ENCODE data around the gene RPL3. TPM values are rescaled to one million over a fixed set of nuclear protein-coding genes. Genes with fewer than 3 reads are reported as not detected.

The RPL3 gene
- total RNA-seq, 1 donor from 2014 or later, result 2,294 TPM

DNA sequence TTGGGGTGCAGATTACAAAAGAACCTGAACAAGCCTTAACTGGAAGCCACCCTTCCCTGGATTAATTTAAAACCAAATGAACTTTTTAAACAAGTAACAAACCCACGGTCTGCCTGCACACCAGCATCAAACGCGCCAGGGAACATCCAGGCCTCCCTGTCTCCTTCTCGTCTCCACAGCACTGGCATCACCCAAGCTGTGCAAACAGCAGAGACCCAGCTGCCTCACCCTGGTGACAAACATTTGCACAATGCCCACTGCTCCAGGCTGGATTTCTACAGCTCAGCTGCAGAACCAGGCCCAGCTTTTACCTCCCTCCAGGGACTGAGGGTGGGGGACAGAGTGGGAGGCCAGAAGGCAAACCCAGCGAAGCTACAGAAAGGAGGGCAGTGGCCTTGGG lies 7.0 kb downstream of the RPL3 start:
- peak overlapping the region; percentile 100 for H3K4me3 Mint-ChIP-seq
- peaks cover 57% of the 10 kb centered on the region for H3K36me3 Mint-ChIP-seq (ENCODE audit: low read depth)
- H3K27me3 Mint-ChIP-seq (ENCODE audit: low read depth), result peaks cover 49% of the 10 kb centered on the region
- DNase-seq (ENCODE audit: low read depth, low spot score), result no peak
- TF ChIP-seq CTCF (conservative IDR thresholded peaks at IDR 0.05), result no peak
- H3K4me1 Mint-ChIP-seq, result peaks cover 74% of the 10 kb centered on the region
- H3K9me3 Mint-ChIP-seq, result no peaks in the 10 kb centered on the region
- H3K27ac Mint-ChIP-seq (ENCODE audit: unreplicated experiment), result no peak overlapping the region

- no peak for TF ChIP-seq CTCF (conservative IDR thresholded peaks at IDR 0.05)
- peak overlapping the region; percentile 27 for H3K27ac Mint-ChIP-seq (ENCODE audit: unreplicated experiment)
- H3K4me1 Mint-ChIP-seq, result peaks cover 68% of the 10 kb centered on the region
- H3K27me3 Mint-ChIP-seq (ENCODE audit: low read depth), result peaks cover 43% of the 10 kb centered on the region
- peaks cover 51% of the 10 kb centered on the region for H3K36me3 Mint-ChIP-seq (ENCODE audit: low read depth)
- H3K4me3 Mint-ChIP-seq, result peak overlapping the region; percentile 100
- no peaks in the 10 kb centered on the region for H3K9me3 Mint-ChIP-seq
- no peak for DNase-seq (ENCODE audit: low read depth, low spot score)
These were observed 7.6 kb downstream of the RPL3 start for GRCh38 chr22:39311592-39312400.

DNA sequence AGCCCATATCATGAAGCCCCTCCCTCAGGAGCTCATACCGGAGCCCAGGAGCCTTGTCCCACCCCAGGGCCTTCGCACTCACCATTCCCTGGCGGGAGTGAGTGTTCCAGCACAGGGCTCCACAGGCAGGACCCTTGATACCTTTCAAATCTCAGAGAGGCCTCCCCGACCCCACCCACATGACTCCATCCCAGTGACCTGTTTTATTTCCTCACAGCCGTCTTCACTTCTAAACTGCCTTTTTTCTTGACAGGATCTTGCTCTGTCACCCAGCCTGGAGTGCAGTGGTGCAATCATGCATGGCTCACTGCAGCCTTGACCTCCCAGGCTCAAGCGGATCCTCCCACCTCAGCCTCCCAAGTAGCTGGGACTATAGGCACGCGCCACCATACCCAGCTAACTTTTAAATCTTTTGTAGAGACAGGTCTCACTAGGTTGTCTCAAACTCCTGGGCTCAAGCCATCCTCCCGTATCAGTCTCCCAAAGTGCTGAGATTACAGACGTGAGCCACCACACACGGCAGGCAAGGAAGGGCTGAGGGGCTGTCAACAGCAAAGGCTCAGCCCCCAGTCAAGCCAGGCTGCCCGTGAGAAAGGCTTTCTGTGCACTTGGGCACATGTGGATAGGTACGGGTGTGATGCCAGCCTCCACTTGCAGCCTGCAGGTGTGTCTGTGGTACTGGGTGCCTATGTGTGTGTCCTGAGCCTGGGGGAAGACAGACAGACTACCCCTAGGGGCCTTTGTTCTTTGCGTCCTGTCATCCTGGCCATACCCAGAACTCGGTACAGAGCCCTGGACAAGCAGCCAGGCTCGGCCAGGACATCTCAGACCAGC lies 9.3 kb downstream of the RPL3 start:
- peaks cover 36% of the 10 kb centered on the region for H3K27me3 Mint-ChIP-seq (ENCODE audit: low read depth)
- no peak overlapping the region for H3K27ac Mint-ChIP-seq (ENCODE audit: unreplicated experiment)
- no peak for TF ChIP-seq CTCF (conservative IDR thresholded peaks at IDR 0.05)
- H3K4me3 Mint-ChIP-seq, result peak overlapping the region; percentile 100
- H3K9me3 Mint-ChIP-seq, result no peaks in the 10 kb centered on the region
- DNase-seq (ENCODE audit: low read depth, low spot score), result no peak
- H3K36me3 Mint-ChIP-seq (ENCODE audit: low read depth), result peaks cover 36% of the 10 kb centered on the region
- peaks cover 61% of the 10 kb centered on the region for H3K4me1 Mint-ChIP-seq

DNA sequence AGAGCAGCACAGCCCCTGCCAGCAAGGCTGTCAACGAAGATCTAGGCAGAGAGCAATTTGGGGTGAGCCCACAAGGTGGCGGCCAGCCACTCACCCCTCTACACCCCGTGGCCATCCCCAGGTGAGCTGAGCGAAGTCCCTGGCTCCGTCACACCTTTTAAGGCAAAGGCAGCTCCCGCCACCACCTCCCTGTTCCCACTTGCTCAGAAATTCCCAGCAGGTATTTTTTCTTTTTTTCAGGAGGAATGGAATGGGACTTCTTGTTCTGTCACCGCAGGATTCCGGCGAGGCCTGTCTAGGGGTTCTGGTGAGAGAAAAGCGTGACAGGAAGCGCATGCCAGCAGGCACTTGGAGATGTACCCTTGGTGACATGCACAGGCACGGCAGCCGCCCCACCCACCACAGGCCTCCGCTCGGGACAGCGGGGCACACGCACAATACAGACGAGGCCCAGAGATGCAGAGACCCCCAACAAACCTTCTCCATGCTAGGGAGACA lies 10.0 kb downstream of the RPL3 start:
- H3K4me3 Mint-ChIP-seq, result peak overlapping the region; percentile 100
- H3K36me3 Mint-ChIP-seq (ENCODE audit: low read depth), result peaks cover 31% of the 10 kb centered on the region
- H3K4me1 Mint-ChIP-seq, result peaks cover 55% of the 10 kb centered on the region
- H3K9me3 Mint-ChIP-seq, result no peaks in the 10 kb centered on the region
- peaks cover 34% of the 10 kb centered on the region for H3K27me3 Mint-ChIP-seq (ENCODE audit: low read depth)
- TF ChIP-seq CTCF (conservative IDR thresholded peaks at IDR 0.05), result peak; percentile 36
- peak overlapping the region; percentile 27 for H3K27ac Mint-ChIP-seq (ENCODE audit: unreplicated experiment)
- no peak for DNase-seq (ENCODE audit: low read depth, low spot score)

GRCh38 chr22:39308614-39309363 lies 10.6 kb downstream of the RPL3 start:
- Mint-ChIP-seq H3K9me3 (no peaks in the 10 kb centered on the region), H3K27me3 (ENCODE audit: low read depth) (peaks cover 31% of the 10 kb centered on the region), H3K27ac (ENCODE audit: unreplicated experiment) (peak overlapping the region; percentile 27), H3K4me1 (peaks cover 49% of the 10 kb centered on the region), H3K4me3 (peak overlapping the region; percentile 100), H3K36me3 (ENCODE audit: low read depth) (peaks cover 28% of the 10 kb centered on the region)
- DNase-seq (ENCODE audit: low read depth, low spot score), result no peak
- no peak for TF ChIP-seq CTCF (conservative IDR thresholded peaks at IDR 0.05)
